Left lung (tissue), 14 donors: ENCODE data around the gene HACD3. TPM values are rescaled to one million over a fixed set of nuclear protein-coding genes. Genes with fewer than 3 reads are reported as not detected.

ENCODE experiments used
- ATAC-seq: fragments of 200-7000 bp; cut with Tn5 transposase; one replicate; pipeline ENCODE4 v1.9.1; 2020; ENCODE audit warnings: moderate library complexity
- DNase-seq, 4 donors: peaks; one replicate each; pipeline ENCODE4 v3.0.0-alpha.2; 2013 to 2020
- H3K27ac ChIP-seq, 2 donors: fragments of 200-600 bp; sonication (generic) in 1 of 2; one replicate each; pipeline versions ENCODE4 v1.5.0 to v1.8.0; 2020 to 2021
- H3K27me3 ChIP-seq, 2 donors: fragments of 200-600 bp; sonication (generic) in 1 of 2; one replicate each; pipeline versions ENCODE4 v1.5.0 to v1.8.0; 2020 to 2021
- H3K36me3 ChIP-seq, 2 donors: fragments of 200-600 bp; sonication (generic) in 1 of 2; one replicate each; pipeline versions ENCODE4 v1.5.0 to v1.8.0; 2020 to 2021
- H3K4me1 ChIP-seq, 2 donors: fragments of 200-600 bp; one replicate each; pipeline ENCODE4 v1.8.0; 2021
- H3K4me3 ChIP-seq, 2 donors: fragments of 200-600 bp; sonication (generic) in 1 of 2; one replicate each; pipeline versions ENCODE4 v1.5.0 to v1.8.0; 2020 to 2021; ENCODE audit warnings: mild to moderate bottlenecking in 1 of 2
- H3K9me3 ChIP-seq, 2 donors: fragments of 200-600 bp; sonication (generic) in 1 of 2; one replicate each; pipeline versions ENCODE4 v1.5.0 to v1.8.0; 2020 to 2021
- intact Hi-C, 2 donors: fragments of 100-400 bp; cut with DNase I; formaldehyde crosslinking; loops; one replicate each; pipeline versions ENCODE4 v1.11.2 to v1.14.2; 2022
- long read RNA-seq, 12 donors: library from polyadenylated mRNA in 2 of 12; unstranded in 2 of 12; transcript quantifications; one replicate each; pipeline ENCODE4 v2.0.0 and lab custom pipeline, GENCODE V29; 2019 to 2026
- polyA plus RNA-seq, 6 donors: library from polyadenylated mRNA; unstranded; fragments of 120-200 nt; gene quantifications; one replicate each; pipeline ENCODE4 v1.2.1, GENCODE V29; 2013; ENCODE audit not compliant: insufficient read length in 6 of 6
- total RNA-seq, 2 donors: library from RNA; stranded (reverse); fragmentation: NEBNext Ultra II Directional; extraction: Animal tissue kit (Norgen Biotek cat#: 25700); gene quantifications; one replicate each; pipeline ENCODE4 v1.2.1, GENCODE V29; 2021
- TF ChIP-seq, protein P1 (sequence below), 2 donors: fragments of 200-600 bp; sonication (generic) in 1 of 2; IDR thresholded peaks; one replicate each; pipeline versions ENCODE4 v1.5.0 to v1.8.0; 2021; ENCODE audit warnings: antibody characterized with exemption in 2 of 2
- donor health status: DM: no; HTN: yes; CAD: no.
- donor health status: DM: no; HTN: no; CAD: no.

HACD3 gene
- total RNA-seq (10 to 100 TPM; 51.1 to 86.4 TPM), polyA plus RNA-seq (100 to 1,000 TPM; 155 to 191 (median 167) TPM)
- long read RNA-seq, donor 1, transcript HACD3-201 (11 exons, 3,228 nt): major isoform, 60 of 76 reads
- long read RNA-seq, donor 1, partial matches to known transcripts: 0 of 76 reads
- long read RNA-seq, donor 1, other reads (novel, unspliced or antisense): 12 of 76 reads
- long read RNA-seq, donor 2, transcript HACD3-201 (11 exons, 3,228 nt): major isoform, 58 of 241 reads
- long read RNA-seq, donor 2, partial matches to known transcripts: 159 of 241 reads
- long read RNA-seq, donor 2, other reads (novel, unspliced or antisense): 21 of 241 reads
- long read RNA-seq, donor 3, transcript HACD3-201 (11 exons, 3,228 nt): major isoform, 34 of 44 reads
- long read RNA-seq, donor 3, partial matches to known transcripts: 0 of 44 reads
- long read RNA-seq, donor 3, other reads (novel, unspliced or antisense): 10 of 44 reads
- long read RNA-seq, donor 4, transcript HACD3-201 (11 exons, 3,228 nt): major isoform, 110 of 136 reads
- long read RNA-seq, donor 4, partial matches to known transcripts: 11 of 136 reads
- long read RNA-seq, donor 4, other reads (novel, unspliced or antisense): 13 of 136 reads
- long read RNA-seq, donor 5, transcript HACD3-201 (11 exons, 3,228 nt): major isoform, 35 of 36 reads
- long read RNA-seq, donor 5, partial matches to known transcripts: 0 of 36 reads
- long read RNA-seq, donor 5, other reads (novel, unspliced or antisense): 0 of 36 reads
- long read RNA-seq, donor 6, transcript HACD3-201 (11 exons, 3,228 nt): major isoform, 34 of 52 reads
- long read RNA-seq, donor 6, partial matches to known transcripts: 0 of 52 reads
- long read RNA-seq, donor 6, other reads (novel, unspliced or antisense): 15 of 52 reads
- long read RNA-seq, donor 7, transcript HACD3-201 (11 exons, 3,228 nt): major isoform, 16 of 24 reads
- long read RNA-seq, donor 7, partial matches to known transcripts: 0 of 24 reads
- long read RNA-seq, donor 7, other reads (novel, unspliced or antisense): 7 of 24 reads
- long read RNA-seq, donor 8, transcript HACD3-201 (11 exons, 3,228 nt): major isoform, 43 of 210 reads
- long read RNA-seq, donor 8, partial matches to known transcripts: 147 of 210 reads
- long read RNA-seq, donor 8, other reads (novel, unspliced or antisense): 16 of 210 reads
- long read RNA-seq, donor 9: 0 reads
- long read RNA-seq, donor 10, transcript HACD3-201 (11 exons, 3,228 nt): major isoform, 47 of 57 reads
- long read RNA-seq, donor 10, partial matches to known transcripts: 1 of 57 reads
- long read RNA-seq, donor 10, other reads (novel, unspliced or antisense): 9 of 57 reads
- long read RNA-seq, donor 11: 0 reads
- long read RNA-seq, donor 12, transcript HACD3-201 (11 exons, 3,228 nt): major isoform, 29 of 48 reads
- long read RNA-seq, donor 12, partial matches to known transcripts: 7 of 48 reads
- long read RNA-seq, donor 12, other reads (novel, unspliced or antisense): 11 of 48 reads

DNA sequence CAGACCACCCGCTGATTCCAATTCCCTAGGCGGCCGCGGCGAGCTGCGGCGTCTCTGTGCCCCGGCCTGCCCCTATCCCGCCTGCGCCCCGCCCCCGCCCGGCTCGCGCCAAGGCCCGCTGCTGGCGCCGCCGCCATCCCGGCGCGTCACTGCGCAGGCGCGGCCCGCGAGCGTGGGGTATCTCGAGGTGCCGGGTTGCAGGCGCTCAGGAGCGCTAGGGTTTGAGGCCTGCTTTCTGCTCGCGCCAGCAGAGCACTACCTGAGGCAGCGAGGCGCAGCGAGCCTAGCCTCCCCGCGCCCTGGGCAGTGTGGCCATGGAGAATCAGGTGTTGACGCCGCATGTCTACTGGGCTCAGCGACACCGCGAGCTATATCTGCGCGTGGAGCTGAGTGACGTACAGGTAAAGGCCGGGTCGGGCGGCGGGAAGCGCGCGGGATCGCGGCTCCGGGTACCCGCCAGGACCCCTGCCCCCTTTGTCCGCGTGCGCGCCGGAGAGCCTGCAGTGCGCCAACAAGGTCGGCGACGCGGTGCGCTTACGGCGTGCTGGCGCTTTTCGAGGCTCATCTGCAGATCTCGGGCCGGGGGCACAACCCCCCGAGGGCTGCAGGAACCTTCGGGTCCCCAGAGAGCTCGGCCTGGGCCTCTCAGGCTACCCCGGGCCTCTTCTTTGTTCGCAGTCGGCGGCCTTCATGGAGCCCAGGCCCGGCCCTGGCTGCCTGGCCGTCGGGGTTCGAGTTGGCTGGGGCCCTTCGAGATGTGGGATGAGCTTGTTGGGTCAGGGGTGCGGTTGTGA is at the start of gene HACD3:
TSS of gene HACD3 (plus strand) at position 146 of the 794 bp plus-strand sequence. CDS start at position 315, 169 bp downstream.
- intact Hi-C loops: no loop called here
- H3K4me1 ChIP-seq: peaks cover 5 to 21% of the 10 kb centered on the region in 2 donors

GRCh38 chr15:65484876-65485275 is 45.4 kb upstream of the HACD3 start:
- no peaks in the 10 kb centered on the region for H3K27me3 ChIP-seq
- TF ChIP-seq, protein P1, sequence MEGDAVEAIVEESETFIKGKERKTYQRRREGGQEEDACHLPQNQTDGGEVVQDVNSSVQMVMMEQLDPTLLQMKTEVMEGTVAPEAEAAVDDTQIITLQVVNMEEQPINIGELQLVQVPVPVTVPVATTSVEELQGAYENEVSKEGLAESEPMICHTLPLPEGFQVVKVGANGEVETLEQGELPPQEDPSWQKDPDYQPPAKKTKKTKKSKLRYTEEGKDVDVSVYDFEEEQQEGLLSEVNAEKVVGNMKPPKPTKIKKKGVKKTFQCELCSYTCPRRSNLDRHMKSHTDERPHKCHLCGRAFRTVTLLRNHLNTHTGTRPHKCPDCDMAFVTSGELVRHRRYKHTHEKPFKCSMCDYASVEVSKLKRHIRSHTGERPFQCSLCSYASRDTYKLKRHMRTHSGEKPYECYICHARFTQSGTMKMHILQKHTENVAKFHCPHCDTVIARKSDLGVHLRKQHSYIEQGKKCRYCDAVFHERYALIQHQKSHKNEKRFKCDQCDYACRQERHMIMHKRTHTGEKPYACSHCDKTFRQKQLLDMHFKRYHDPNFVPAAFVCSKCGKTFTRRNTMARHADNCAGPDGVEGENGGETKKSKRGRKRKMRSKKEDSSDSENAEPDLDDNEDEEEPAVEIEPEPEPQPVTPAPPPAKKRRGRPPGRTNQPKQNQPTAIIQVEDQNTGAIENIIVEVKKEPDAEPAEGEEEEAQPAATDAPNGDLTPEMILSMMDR (IDR thresholded peaks at IDR 0.05): no peak
- DNase-seq: no peak
- H3K4me1 ChIP-seq: no peaks in the 10 kb centered on the region
- H3K4me3 ChIP-seq: no peak overlapping the region
- H3K36me3 ChIP-seq: peaks cover 0 to 100% of the 10 kb centered on the region in 2 donors
- no peak overlapping the region for H3K27ac ChIP-seq
- intact Hi-C loops: no loop called here
- no peak for ATAC-seq
- H3K9me3 ChIP-seq: no peaks in the 10 kb centered on the region

More for the DNA sequence above, at the start of gene HACD3:
- peak; percentile 90 for ATAC-seq
- Histone ChIP-seq H3K36me3 (no peaks in the 10 kb centered on the region), H3K27me3 (no peaks in the 10 kb centered on the region), H3K4me3 (peak within 1 kb of the TSS; percentile 83 to 94), H3K9me3 (no peaks in the 10 kb centered on the region), H3K27ac (peak within 1 kb of the TSS; percentile 66 to 78)
- TF ChIP-seq, protein P1 (IDR thresholded peaks at IDR 0.05): no peak
- peak; percentile 84 to 97 (median 88) for DNase-seq

DNA sequence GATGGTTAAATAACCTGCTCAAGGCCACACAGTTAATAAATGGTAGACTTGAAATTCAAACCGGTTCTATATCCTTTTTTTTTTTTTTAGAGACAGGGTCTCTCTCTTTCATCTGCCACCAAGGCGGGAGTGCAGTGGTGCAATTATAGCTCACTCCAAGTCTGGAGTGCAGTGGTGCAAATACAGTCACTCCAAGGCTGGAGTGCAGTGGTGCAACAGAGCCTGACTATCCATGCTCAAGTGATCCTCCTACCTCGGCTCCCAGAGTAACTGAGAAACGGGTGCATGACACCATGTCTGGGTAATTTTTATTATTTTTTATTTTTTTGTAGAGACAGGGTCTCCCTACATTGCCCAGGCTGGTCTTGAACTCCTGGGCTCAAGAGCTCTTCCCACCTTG is 36.2 kb upstream of the HACD3 start:
- ATAC-seq (no peak), DNase-seq (peak in 1 of 4 donors; percentile 2)
- intact Hi-C loops: no loop called here
- TF ChIP-seq, protein P1 (IDR thresholded peaks at IDR 0.05): no peak
- H3K4me1 ChIP-seq: no peaks in the 10 kb centered on the region
- H3K4me3 ChIP-seq: no peak overlapping the region
- H3K27ac ChIP-seq: no peak overlapping the region
- H3K9me3 ChIP-seq: no peaks in the 10 kb centered on the region
- peaks cover 0 to 83% of the 10 kb centered on the region in 2 donors for H3K36me3 ChIP-seq
- H3K27me3 ChIP-seq: no peaks in the 10 kb centered on the region

GRCh38 chr15:65509321-65509720 is 20.9 kb upstream of the HACD3 start:
- Histone ChIP-seq H3K27ac (no peak overlapping the region), H3K36me3 (peaks cover 0 to 81% of the 10 kb centered on the region in 2 donors), H3K27me3 (no peaks in the 10 kb centered on the region), H3K4me3 (no peak overlapping the region), H3K9me3 (no peaks in the 10 kb centered on the region), H3K4me1 (peaks cover 0 to 18% of the 10 kb centered on the region in 2 donors)
- intact Hi-C loops: no loop called here
- DNase-seq (no peak), ATAC-seq (no peak)
- TF ChIP-seq, protein P1 (IDR thresholded peaks at IDR 0.05): no peak
